GM23338 (cell line): Measurements from ENCODE around the gene PDE3A.

Source experiments
- EZH2 ChIP-seq: fragments of 200-600 bp; sonication (generic); IDR thresholded peaks from one replicate; pipeline ENCODE4 v1.8.0; 2017; ENCODE audit warnings: antibody characterized with exemption, mild to moderate bottlenecking, low read depth; ENCODE audit not compliant: unreplicated experiment
- JUNB ChIP-seq: IDR thresholded peaks from one replicate; pipeline ENCODE4 v1.6.1; 2016; ENCODE audit warnings: antibody characterized with exemption; ENCODE audit not compliant: unreplicated experiment
- POLR2AphosphoS5 ChIP-seq: IDR thresholded peaks from 2 replicates; pipeline ENCODE4 v1.6.1; 2016; ENCODE audit warnings: antibody characterized with exemption, low read depth
- ZNF331 ChIP-seq: fragments of 250-450 bp; sonication (Bioruptor Pico); IDR thresholded peaks from 2 replicates; pipeline ENCODE4 v1.5.0; 2020; ENCODE audit warnings: low read depth, mild to moderate bottlenecking, moderate library complexity
- TF ChIP-seq, protein P1 (sequence below), 2 experiments: fragments of 200-600 bp in 1 of 2; sonication (generic) in 1 of 2; conservative IDR thresholded peaks; 2 replicates each; pipeline versions ENCODE4 v1.5.1 to v1.6.1; 2016 to 2017; ENCODE audit warnings: antibody characterized with exemption in 2 of 2, low read depth in 2 of 2, mild to moderate bottlenecking in 2 of 2, moderate library complexity in 1 of 2

DNA sequence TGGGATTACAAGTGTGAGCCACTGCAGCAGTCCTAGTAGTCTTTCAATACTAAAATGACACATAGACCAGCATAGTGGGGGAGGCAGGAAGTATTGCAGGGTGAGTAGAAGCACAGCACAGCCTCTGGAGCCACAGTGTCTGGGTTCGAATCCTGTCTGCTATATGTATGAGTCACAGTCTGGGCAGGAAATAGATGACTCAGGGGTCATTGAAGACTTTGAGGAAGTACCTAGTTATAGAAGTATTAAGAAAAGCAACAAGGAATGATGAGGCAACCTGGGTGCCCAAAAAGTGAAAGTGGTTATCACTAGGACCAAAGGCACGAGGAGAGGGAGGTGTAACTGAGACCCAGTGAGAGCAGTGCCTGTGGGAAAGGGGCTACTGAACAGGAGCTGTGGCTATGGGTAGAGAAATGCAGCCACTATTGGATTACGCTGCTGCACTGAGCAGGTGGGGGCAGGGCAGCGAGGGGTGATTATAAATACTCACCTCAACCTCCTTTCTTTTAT lies 124.0 kb downstream of the PDE3A start:
- no peak for TF ChIP-seq EZH2
- TF ChIP-seq, protein P1, sequence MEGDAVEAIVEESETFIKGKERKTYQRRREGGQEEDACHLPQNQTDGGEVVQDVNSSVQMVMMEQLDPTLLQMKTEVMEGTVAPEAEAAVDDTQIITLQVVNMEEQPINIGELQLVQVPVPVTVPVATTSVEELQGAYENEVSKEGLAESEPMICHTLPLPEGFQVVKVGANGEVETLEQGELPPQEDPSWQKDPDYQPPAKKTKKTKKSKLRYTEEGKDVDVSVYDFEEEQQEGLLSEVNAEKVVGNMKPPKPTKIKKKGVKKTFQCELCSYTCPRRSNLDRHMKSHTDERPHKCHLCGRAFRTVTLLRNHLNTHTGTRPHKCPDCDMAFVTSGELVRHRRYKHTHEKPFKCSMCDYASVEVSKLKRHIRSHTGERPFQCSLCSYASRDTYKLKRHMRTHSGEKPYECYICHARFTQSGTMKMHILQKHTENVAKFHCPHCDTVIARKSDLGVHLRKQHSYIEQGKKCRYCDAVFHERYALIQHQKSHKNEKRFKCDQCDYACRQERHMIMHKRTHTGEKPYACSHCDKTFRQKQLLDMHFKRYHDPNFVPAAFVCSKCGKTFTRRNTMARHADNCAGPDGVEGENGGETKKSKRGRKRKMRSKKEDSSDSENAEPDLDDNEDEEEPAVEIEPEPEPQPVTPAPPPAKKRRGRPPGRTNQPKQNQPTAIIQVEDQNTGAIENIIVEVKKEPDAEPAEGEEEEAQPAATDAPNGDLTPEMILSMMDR (conservative IDR thresholded peaks at IDR 0.05; ENCODE audit: low read depth in 2 of 2): no peak
- TF ChIP-seq POLR2AphosphoS5: no peak
- TF ChIP-seq ZNF331 (CRISPR knock-in tag): no peak
- TF ChIP-seq JUNB: no peak
